Measurements from ENCODE around the gene AP4M1. TPM values are rescaled to one million over a fixed set of nuclear protein-coding genes. Genes with fewer than 3 reads are reported as not detected.
A peak's percentile ranks its signal among the peaks of the same experiment; 100 is the strongest.

The AP4M1 gene
- total and polyA plus RNA-seq, 9 of the 15 experiments (the other 6 are each of a cell fraction or from before 2014, with no cell fraction given) = 1.3 to 30.9 (median 14.1) TPM

- TF ChIP-seq ZFX (CRISPR knock-in tag; IDR thresholded peaks at IDR 0.05) (peak; percentile 71), ETS1 (conservative IDR thresholded peaks at IDR 0.05; ENCODE audit: control insufficient read depth, low read depth, low read length) (no peak), RB1 (IDR thresholded peaks at IDR 0.05; ENCODE audit: low read depth) (peak; percentile 61), BHLHE40 (IDR thresholded peaks at IDR 0.05; ENCODE audit: low read length) (peak; percentile 99), HCFC1 (IDR thresholded peaks at IDR 0.05; ENCODE audit: low read depth, low read length) (peak; percentile 50), SREBF2 (CRISPR knock-in tag; IDR thresholded peaks at IDR 0.05) (no peak), SP2 (IDR thresholded peaks at IDR 0.05; ENCODE audit: extremely low read depth, low read depth, low read length, poor library complexity, severe bottlenecking) (peak; percentile 92), HMGN3 (IDR thresholded peaks at IDR 0.05; ENCODE audit: borderline replicate concordance, extremely low read depth, insufficient read length, low read depth, low read length) (peak; percentile 70), CREM (IDR thresholded peaks at IDR 0.05; ENCODE audit: low read depth) (peak; percentile 91), SIX5 (IDR thresholded peaks at IDR 0.05; ENCODE audit: borderline replicate concordance in 1 of 2, insufficient read depth in 1 of 2, low read depth in 1 of 2, low read length in 2 of 2) (no peak), MTA1 (IDR thresholded peaks at IDR 0.05; ENCODE audit: borderline replicate concordance) (no peak), FOS (IDR thresholded peaks at IDR 0.05; ENCODE audit: extremely low read depth, insufficient read length) (peak; percentile 99), DIDO1 (tag; IDR thresholded peaks at IDR 0.05; ENCODE audit: low read depth) (peak; percentile 69; the same call in 1 of the 2 replicates), ZNF586 (CRISPR knock-in tag; conservative IDR thresholded peaks at IDR 0.05) (no peak), ATF1 (CRISPR knock-in tag; IDR thresholded peaks at IDR 0.05) (no peak), ATF1 (tag; IDR thresholded peaks at IDR 0.05) (peak; percentile 95), BACH1 (tag; IDR thresholded peaks at IDR 0.05) (no peak)
Measured at GRCh38 chr7:100148559-100149328, 47.3 kb downstream of the AP4M1 start, which contains the start of gene LAMTOR4 (continued).

Data from K562 (cell line).